Jurkat, Clone E6-1 (cell line): Measurements from ENCODE around the gene SLC25A10. TPM values are rescaled to one million over a fixed set of nuclear protein-coding genes. Genes with fewer than 3 reads are reported as not detected.
A peak's percentile ranks its signal among the peaks of the same experiment; 100 is the strongest.
"Not testable (repeated sequence)": the region's sequence is repeated elsewhere in the genome, so short reads cannot be mapped to it uniquely, and the experiment has no call there.

Source experiments
- DNase-seq: peaks from one replicate; pipeline ENCODE4 v3.0.0-alpha.2; 2011; ENCODE audit warnings: low read depth, low spot score
- H3K4me3 ChIP-seq: 2 replicates; pipeline ENCODE4 v1.5.1; 2011; ENCODE audit warnings: mild to moderate bottlenecking, low read length, control low read depth, moderate library complexity
- polyA plus RNA-seq: library from polyadenylated mRNA; unstranded; fragments of >200 nt; gene quantifications from one replicate; pipeline ENCODE4 v1.2.1, GENCODE V29; 2012; ENCODE audit warnings: missing spikeins; ENCODE audit not compliant: insufficient read length, insufficient read depth

SLC25A10 gene, protein sequence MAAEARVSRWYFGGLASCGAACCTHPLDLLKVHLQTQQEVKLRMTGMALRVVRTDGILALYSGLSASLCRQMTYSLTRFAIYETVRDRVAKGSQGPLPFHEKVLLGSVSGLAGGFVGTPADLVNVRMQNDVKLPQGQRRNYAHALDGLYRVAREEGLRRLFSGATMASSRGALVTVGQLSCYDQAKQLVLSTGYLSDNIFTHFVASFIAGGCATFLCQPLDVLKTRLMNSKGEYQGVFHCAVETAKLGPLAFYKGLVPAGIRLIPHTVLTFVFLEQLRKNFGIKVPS
- polyA plus RNA-seq: 51.4 TPM

- peak within 1 kb of the TSS; percentile 83 for H3K4me3 ChIP-seq
- DNase-seq: peak; percentile 58
These were observed at the start of gene SLC25A10 for GRCh38 chr17:81711814-81712467. Gene SLC25A10 (plus strand): TSS chr17:81712284. CDS start chr17:81712427, 143 bp downstream.

GRCh38 chr17:81664051-81664470, 48.0 kb upstream of the SLC25A10 start:
- DNase-seq: no peak

DNA sequence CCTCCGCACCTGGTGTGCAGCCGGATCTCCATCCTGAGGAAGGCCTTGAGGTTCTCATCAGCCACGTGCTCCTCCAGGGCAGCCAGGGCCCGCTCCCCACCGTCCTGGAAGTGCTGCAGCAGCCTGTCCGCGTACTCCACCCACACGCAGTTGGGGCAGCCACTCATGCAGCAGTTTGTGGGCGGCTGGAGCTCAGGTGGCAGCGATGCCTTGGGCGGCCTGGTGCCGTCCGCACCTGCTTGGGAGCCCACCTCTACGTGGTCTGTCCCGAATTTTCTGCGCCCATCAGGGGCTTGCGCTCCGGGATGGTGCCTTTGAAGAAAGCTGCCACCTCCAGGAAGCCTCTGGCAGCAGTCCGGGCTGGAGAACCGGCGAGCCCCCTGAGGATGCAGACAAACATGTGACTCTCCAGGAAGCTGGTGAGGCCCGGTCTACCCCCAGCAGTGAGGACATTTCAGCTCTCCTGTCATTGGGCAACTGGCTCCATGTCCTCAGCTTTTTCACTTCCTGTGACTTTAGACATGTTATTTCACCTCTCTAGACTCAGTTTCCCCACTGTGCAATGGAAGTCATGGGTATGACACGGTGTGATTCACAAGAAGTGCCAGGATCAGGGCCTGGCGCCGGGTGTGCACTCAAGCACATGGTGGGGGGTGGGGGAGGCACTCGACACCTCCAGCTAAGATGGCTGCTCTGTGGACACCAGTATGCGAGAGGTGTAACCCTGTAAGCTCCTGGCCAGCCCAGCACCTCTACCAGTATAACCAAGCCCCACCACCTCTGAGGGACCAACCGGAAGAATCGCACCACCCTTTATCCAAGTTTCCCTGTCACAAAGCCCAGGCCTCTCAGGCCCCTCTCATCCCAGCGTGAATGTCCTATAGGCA, 46.6 kb upstream of the SLC25A10 start:
- H3K4me3 ChIP-seq: peak overlapping the region; percentile 97
- peak; percentile 36 for DNase-seq

More at GRCh38 chr17:81664051-81664470, 48.0 kb upstream of the SLC25A10 start:
- H3K4me3 ChIP-seq: no peak overlapping the region

GRCh38 chr17:81666092-81666341, 46.1 kb upstream of the SLC25A10 start:
- peak overlapping the region; percentile 97 for H3K4me3 ChIP-seq
- DNase-seq: no peak

GRCh38 chr17:81666342-81667191, 45.5 kb upstream of the SLC25A10 start, which contains the start of the genes CCDC137 and OXLD1:
Gene CCDC137 (plus strand): TSS chr17:81666737. CDS start chr17:81666767, 30 bp downstream.
Gene OXLD1 (minus strand): TSS chr17:81666605. CDS start chr17:81666577, 28 bp downstream.
- H3K4me3 ChIP-seq: peak within 1 kb of the TSS; percentile 97

GRCh38 chr17:81667754-81668153, 44.3 kb upstream of the SLC25A10 start:
- no peak for DNase-seq

More at GRCh38 chr17:81666342-81667191, 45.5 kb upstream of the SLC25A10 start, which contains the start of the genes CCDC137 and OXLD1:
- peak; percentile 91 for DNase-seq

DNA sequence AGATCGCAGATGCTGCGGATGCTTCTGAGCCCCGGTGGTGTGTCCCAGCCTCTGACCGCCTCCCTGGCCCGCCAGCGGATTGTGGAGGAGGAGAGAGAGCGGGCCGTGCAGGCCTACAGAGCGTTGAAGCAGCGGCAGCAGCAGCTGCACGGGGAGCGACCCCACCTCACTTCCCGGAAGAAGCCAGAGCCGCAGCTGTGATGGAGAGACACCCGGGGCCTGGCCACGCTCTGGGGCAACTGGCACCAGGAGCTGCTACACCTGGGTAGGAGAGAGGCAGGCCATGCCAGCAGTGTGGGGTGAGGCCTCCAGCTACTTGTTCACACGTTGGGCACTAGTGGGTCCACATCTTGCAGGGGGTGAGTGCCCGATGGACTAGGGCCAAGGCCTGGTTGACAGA, 39.6 kb upstream of the SLC25A10 start:
- no peak overlapping the region for H3K4me3 ChIP-seq
- no peak for DNase-seq

More at GRCh38 chr17:81667754-81668153, 44.3 kb upstream of the SLC25A10 start:
- H3K4me3 ChIP-seq: peak overlapping the region; percentile 28

GRCh38 chr17:81672954-81673353, 39.1 kb upstream of the SLC25A10 start:
- no peak for DNase-seq
- no peak overlapping the region for H3K4me3 ChIP-seq

GRCh38 chr17:81673561-81674258, 38.4 kb upstream of the SLC25A10 start:
- no peak overlapping the region for H3K4me3 ChIP-seq
- no peak for DNase-seq

GRCh38 chr17:81675515-81676221, 36.4 kb upstream of the SLC25A10 start:
- DNase-seq: not testable (repeated sequence)

DNA sequence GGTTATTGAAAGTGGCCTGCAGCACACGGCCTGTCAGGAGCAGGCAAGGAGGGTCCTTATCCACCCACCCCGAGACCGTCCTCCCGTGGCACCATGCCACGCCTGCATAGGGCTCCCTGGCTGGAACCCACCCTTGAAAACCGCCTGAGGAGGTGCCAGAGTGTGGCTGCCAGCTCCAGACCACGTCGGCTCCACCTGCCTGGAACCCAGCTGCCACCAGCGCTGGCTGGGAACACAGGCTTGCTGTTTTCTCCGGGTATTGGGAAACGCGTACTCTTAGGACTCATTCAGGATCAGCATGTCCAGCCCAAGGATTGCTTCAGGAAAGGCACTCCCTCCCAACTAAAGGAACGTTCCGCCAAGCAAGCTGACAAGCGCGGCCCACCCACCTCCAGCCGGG, 35.2 kb upstream of the SLC25A10 start:
- no peak for DNase-seq
- H3K4me3 ChIP-seq: no peak overlapping the region

More at GRCh38 chr17:81675515-81676221, 36.4 kb upstream of the SLC25A10 start:
- H3K4me3 ChIP-seq: not testable (repeated sequence)

DNA sequence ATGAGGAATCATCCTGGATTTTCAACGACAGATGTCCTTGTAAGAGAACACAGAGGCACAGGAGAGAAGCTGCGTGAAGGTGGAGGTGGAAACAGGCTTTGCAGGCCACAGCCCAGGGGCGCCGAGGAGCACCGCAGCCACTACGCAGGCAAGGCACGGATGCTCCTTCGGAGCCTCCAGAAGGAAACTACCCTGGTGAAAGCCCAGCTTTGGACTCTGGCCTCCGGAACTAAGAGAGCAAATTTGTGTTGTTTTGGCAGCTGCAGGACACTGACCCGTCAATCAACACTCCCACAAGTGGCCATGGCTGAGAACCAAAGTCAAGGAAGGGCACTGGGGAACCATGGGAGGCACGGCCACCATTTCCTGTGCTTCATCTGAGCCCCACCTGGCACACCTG, 31.9 kb upstream of the SLC25A10 start:
- no peak overlapping the region for H3K4me3 ChIP-seq
- no peak for DNase-seq

DNA sequence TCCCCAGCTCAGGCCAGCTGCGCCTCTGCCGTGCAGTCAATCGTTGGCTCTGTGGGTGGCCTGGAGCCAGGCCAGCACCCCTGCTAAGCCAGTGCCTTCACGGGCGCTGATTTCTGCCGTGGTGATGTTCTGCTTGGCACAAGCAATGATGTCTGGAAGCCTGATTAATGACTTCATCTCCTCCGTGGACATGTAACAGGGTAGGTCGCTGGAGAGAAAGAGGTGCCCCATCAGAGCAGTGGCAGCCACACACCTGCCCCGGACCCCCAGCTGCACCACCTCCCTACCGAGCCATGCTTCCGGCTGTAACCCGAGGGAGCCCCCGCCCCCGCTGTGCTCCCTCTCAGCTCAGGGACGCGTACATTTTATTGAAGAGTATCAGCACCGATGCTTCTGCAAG, 30.4 kb upstream of the SLC25A10 start:
- DNase-seq: no peak
- H3K4me3 ChIP-seq: peak overlapping the region; percentile 9; the same call in 1 of the 2 replicates

DNA sequence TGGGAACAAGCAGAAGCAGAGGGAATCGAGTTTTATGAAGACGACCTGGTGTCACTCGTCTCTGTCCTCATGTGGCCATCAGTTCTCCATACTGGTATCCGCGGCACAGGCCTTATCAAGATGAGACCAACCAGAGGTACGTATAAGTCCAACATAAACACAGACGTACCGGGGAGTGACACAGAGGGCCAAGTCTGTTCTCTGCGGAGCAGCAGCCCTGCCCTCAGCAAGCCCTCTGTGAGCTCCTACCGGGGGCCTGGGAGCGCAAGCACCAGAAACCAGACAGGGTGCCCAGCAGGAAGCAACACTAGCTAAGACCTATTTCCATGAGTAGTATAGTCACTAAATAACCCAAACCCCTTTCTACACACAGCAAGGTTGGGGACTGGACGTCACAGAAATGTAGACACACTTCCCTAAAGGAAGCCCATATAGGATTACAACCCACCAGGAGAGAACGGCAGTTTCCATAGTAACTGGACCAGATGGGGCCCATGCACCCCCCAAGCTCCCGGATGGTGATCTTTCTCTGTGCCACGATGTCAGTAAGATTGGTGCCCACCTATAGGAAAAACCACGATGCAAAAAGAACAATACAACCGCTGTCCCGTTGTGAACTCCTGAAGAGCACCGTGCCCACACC, 29.4 kb upstream of the SLC25A10 start:
- peak overlapping the region; percentile 91 for H3K4me3 ChIP-seq
- no peak for DNase-seq

- peak overlapping the region; percentile 91 for H3K4me3 ChIP-seq
- DNase-seq: no peak
These were observed 28.9 kb upstream of the SLC25A10 start for GRCh38 chr17:81683208-81683583.

- peak; percentile 98 for DNase-seq
- H3K4me3 ChIP-seq: peak within 1 kb of the TSS; percentile 94
These were observed 28.3 kb upstream of the SLC25A10 start, which contains the start of the genes ARL16 and HGS for GRCh38 chr17:81683584-81684441. Gene ARL16 (minus strand): TSS chr17:81683797. CDS start chr17:81683753, 44 bp downstream. Gene HGS (plus strand): TSS chr17:81684011. CDS start chr17:81684067, 56 bp downstream.
